Activated CD4-positive, CD25-positive, alpha-beta regulatory T cell treated with anti-CD3 and anti-CD28 coated beads, Interleukin-2, amount 50 U/mL, for 24 hours (primary cell): ENCODE results near the gene FAM124A.

Source experiments
- ATAC-seq, 2 donors: fragments of 150-1000 bp; cut with Tn5 transposase; one replicate each; pipeline ENCODE4 v1.10.0; 2021; ENCODE audit warnings: mild to moderate bottlenecking in 1 of 2, moderate library complexity in 1 of 2

Gene FAM124A

GRCh38 chr13:51222037-51222685 is at the start of gene FAM124A:
TSS of gene FAM124A (plus strand) at chr13:51222398. CDS start at chr13:51222502, 104 bp downstream.
- ATAC-seq, result peak; percentile 61 to 65

DNA sequence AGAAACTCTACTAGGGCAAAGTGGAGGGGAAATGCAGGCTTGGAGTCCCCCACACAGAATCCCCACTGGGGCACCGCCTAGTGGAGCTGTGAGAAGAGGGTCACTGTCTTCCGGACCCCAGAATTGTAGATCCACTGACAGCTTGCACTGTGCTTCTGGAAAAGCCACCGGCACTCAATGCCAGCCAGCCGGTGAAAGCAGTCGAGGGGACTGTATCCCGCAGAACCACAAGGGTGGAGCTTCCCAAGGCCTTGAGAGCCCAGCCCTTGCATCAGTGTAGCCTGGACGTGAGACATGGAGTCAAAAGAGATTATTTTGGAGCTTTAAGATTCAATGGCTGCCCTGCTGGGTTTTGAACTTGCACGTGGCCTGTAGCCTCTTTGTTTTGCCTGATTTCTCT is 47.2 kb upstream of the FAM124A start:
- ATAC-seq, result no peak

- ATAC-seq, result no peak
These were observed 46.6 kb upstream of the FAM124A start for GRCh38 chr13:51175639-51176038.

DNA sequence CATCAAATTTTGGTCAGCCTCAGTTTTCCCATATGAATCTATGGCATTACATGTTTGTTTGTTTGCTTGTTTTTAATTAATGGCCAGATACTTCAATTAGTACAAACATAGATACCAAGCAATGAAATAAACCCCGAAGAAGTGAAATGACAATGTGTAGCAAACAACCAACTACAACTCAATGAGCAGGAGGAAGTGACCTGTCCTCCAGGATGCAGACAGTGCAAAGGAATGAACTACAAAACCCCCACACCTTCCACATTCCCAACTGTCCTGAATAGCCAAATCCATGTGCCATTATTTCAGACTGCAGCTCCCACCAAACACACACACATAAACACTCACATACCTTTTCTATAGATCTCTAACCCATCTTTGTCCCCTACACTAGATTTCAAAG is 45.0 kb upstream of the FAM124A start:
- no peak for ATAC-seq

DNA sequence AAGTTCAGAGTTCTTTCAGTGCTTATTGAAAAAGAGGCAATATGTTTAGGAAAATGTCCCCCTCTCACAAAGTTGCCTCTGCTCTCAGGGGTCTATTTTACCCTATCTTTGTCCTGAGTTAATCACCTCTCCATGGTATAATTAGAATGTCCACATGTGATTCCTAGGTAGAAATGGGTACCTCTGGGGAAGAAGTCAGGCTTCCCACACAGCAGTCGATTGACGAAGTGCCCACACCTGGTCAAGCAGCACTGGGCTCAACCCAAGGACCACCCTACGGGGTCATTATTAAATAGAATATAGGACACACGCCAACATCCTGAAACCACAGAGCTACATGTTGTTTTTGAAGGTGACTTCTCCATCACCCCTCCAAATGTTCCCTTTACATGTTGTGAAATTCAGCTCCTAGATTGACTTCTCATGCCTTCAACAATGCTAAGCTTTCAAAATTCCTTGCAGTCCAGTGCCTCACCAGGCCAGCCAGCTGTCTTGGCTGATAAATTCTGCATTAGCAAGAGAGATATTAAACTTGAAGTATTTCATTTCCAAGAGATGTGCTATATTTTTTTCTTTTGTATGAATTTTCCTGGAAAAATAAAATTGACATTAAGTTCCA is 43.6 kb upstream of the FAM124A start:
- no peak for ATAC-seq

- ATAC-seq, result no peak
These were observed 42.7 kb upstream of the FAM124A start for GRCh38 chr13:51179432-51179971.

- ATAC-seq, result no peak
These were observed 41.2 kb upstream of the FAM124A start for GRCh38 chr13:51180853-51181511.

DNA sequence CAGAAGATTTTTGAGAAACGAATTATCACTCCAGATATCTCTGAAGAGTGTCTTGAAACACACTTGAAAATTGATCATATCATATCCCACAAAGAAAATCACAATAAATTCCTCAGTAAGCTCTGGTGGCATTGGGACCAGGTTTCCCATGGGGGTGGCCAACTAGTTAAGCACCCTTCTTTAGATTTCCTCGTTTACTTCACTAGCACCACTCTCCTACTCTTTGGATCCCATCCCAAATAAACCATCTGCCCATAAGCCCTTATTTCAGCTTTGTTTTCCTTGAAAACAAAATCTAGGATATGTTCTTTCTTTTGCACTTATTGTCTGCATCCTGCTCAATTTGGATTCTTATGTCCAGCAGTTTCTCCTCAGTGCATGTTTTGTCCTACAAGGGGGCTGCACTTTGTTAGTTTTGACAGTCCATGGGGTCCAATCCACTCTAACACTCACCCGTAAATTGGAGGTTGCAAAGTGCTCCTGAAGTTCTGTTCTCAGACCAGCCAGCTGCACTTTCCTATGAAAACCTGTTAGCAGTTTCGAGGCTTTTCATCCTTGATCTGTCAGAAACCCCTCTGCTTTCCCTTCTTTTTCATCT is 40.3 kb upstream of the FAM124A start:
- no peak for ATAC-seq

- ATAC-seq, result no peak
These were observed 30.5 kb upstream of the FAM124A start for GRCh38 chr13:51191743-51192142.

DNA sequence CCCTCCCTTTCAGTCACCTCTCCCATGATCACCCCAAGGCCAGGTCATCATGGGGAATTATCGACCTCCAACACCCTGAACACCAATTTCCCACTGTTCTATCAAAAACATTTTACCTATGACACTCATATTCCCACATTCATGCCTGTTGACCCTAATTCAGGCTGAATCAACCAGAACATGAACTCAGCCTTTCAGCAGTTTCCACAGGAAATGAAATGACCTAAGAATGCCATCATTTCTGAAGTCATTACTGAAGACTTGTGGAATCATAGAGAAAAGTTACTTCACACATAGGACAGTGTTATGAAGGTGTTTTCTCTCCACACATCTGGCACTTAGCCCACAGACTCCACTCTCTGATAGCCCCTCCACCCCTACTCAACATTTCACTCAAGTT is 29.9 kb upstream of the FAM124A start:
- ATAC-seq, result no peak

DNA sequence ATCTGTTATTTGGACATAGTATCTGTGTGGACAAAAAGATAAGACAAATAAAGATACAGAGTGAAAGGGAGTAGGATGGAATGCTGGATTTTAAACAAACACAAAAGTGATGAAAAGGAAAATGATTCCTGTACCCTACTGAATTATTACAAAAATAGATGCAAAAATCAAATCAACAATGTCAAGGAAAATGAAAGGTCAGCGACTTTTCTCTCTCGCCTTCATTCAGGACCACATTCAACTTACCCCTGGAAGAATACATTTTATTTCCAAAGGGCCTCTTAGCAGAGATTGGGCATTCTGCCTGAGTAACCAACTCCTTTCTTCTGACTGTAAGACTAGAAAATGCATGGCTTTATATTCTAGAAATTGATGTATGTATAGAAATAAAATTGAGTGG is 28.8 kb upstream of the FAM124A start:
- ATAC-seq, result no peak

- no peak for ATAC-seq
These were observed 27.3 kb upstream of the FAM124A start for GRCh38 chr13:51194942-51195341.

DNA sequence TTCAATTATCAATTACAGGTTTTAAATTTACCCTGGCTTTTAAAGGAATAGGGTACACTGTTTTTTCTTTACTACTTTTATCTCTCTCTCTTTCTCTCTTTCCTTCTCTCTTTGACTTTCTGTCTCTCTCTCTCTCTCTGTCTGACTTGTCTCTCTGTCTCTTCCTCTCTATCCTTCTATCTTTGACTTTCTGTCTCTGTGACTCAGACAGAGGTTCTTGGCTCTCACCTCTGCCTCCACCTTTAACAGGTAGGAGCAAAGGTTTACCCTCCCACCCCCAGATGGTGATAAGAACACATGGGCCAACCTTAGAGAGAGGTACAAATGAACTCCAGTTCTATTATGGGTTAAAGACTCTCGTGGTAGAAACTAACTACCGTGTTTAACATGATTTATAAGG is 20.3 kb upstream of the FAM124A start:
- no peak for ATAC-seq

DNA sequence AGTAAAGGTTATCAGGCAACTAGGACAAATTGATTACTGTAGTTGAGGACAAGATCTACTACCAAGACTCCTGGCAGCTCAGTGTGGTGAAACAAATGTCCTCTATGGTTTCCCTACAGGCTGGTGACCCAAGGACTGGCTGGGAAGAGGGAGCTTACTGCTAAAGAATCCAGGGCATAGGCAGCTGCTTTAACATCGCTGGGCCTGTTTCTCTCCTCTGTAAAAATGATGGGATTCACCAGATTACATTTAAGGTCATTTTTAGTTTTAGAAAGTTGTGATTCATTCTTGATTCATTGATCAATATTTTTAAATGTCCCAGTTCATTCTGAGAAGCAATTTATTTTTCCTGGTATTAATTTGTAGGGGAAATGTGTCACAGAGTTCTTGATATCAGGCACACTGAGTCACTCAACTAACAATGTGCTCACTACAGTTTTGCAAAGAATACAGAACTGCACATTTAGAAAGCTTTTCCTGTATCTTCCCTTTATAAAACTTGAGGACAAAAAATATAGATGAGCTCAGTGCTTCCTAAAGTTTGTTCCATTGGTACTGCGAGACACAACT is 19.6 kb upstream of the FAM124A start:
- peak; percentile 51 to 63 for ATAC-seq

GRCh38 chr13:51206584-51206983 is 15.6 kb upstream of the FAM124A start:
- ATAC-seq, result no peak

GRCh38 chr13:51207881-51208280 is 14.3 kb upstream of the FAM124A start:
- no peak for ATAC-seq

DNA sequence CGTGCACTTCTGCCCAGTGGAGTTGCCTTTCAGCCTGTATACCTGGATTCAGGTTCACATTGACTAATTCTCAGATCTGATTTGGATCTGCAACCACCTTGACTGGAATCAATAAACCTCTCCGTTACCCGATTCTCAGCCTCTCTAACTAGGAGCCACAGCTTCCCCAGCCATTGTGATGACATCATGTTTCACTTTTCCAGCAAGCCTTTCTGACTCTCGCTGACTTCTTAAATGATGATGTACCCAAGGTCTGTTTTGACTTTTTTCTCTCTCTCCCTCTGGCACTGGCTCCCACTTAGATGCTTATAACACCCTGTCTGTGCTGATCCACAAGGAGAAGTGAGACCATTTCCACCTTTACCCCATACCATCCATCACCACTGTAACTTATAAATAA is 13.5 kb upstream of the FAM124A start:
- ATAC-seq, result no peak

GRCh38 chr13:51211910-51212309 is 10.3 kb upstream of the FAM124A start:
- no peak for ATAC-seq

DNA sequence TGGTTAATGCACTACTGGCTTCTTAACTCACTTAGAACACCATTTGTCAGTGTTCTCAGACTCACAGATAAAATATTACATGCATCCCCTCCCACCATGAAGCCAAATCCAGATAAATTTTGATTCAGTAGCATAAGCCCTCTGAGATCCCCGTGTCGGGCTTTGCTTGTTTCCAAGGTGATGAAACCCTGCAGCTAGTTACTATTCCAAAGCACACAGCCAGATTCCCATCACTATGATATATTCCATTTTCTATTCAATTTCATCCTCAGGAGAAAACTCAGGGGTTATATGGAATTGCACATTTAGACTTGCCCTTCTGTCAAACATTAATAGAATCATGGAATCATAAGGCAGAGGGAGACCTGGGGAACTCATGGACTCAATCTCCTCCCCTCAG is 9.4 kb upstream of the FAM124A start:
- no peak for ATAC-seq

DNA sequence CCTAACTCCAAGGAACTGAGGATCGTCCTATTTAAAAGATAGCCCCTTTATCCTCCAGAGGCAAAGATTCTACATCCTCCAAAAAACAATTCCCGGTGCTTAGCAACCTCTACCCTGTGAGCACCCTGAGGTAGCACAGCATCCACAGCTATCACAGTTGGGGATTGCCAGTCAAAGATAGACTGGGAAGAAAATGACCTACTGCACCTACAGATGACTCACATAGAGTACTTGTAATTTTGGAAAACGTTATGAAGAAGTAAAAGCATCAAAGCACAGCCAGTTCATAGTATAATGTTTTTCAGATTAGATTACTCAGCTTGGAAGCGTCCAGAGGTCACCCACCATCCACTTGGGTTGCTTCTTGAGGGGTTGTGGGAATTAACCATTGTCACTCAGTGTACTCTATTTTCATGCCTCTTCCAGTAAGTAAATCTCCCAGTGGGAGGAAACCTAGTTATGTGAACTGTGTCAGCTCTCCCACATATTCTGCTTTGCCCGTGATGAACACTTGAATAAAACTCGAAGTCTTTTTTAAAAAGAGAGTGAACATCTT is 8.9 kb upstream of the FAM124A start:
- ATAC-seq, result no peak

DNA sequence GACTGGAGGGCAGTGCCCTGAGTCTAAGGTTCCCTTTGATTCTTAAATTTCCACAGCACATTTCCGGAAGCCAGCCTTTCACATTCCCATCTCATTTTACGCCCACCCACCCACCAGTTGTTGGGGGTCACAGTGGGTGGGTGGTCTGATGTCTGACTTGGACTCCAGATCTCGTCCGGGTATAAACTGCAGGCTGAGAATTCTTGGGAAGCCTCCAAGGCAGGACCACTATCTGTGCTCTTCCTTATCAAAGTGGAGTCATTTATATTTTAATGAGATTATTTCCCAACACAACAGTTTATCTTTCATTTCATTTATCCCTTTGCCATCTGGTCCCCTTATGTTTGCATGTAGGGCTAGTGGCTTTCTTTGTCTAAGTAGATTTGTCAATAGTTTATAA is 3.6 kb upstream of the FAM124A start:
- ATAC-seq, result no peak

GRCh38 chr13:51220706-51221105 is 1.5 kb upstream of the FAM124A start:
- no peak for ATAC-seq

GRCh38 chr13:51221108-51221507 is 1.1 kb upstream of the FAM124A start:
- ATAC-seq, result no peak
